Neutrophil (primary cell): ENCODE results near the gene PLPP3.
"Not testable (repeated sequence)": the region's sequence is repeated elsewhere in the genome, so short reads cannot be mapped to it uniquely, and the experiment has no call there.

ENCODE experiments used
- H3K27ac ChIP-seq: fragments of 200-600 bp; sonication (generic); 2 replicates; pipeline ENCODE4 v1.5.1; 2016; ENCODE audit warnings: mild to moderate bottlenecking, moderate library complexity
- H3K27me3 ChIP-seq: fragments of 200-600 bp; sonication (generic); 2 replicates; pipeline ENCODE4 v1.6.0; 2016; ENCODE audit warnings: mild to moderate bottlenecking
- H3K36me3 ChIP-seq: fragments of 200-600 bp; sonication (generic); 2 replicates; pipeline ENCODE4 v1.5.1; 2017
- H3K4me1 ChIP-seq, 2 experiments: fragments of 200-600 bp in 1 of 2; sonication (generic) in 1 of 2; 1 replicate in 1 of 2; 2 replicates in 1 of 2; pipeline versions ENCODE4 v1.5.1 to v1.6.1; 2013 to 2016; ENCODE audit warnings: low read depth in 1 of 2, low read length in 1 of 2, mild to moderate bottlenecking in 1 of 2, moderate library complexity in 1 of 2; ENCODE audit not compliant: control insufficient read depth in 1 of 2, insufficient read depth in 1 of 2
- H3K4me3 ChIP-seq, 2 experiments: fragments of 200-600 bp in 1 of 2; sonication (generic) in 1 of 2; 1 replicate in 1 of 2; 2 replicates in 1 of 2; pipeline ENCODE4 v1.5.1; 2013 to 2016; ENCODE audit warnings: low read depth in 1 of 2, low read length in 1 of 2, mild to moderate bottlenecking in 1 of 2, moderate library complexity in 1 of 2
- H3K9me3 ChIP-seq: fragments of 200-600 bp; sonication (generic); 2 replicates; pipeline ENCODE4 v1.5.1; 2016
- CTCF ChIP-seq: fragments of 200-600 bp; sonication (generic); IDR thresholded peaks from 2 replicates; pipeline ENCODE4 v1.5.1; 2016; ENCODE audit warnings: antibody characterized with exemption

Gene PLPP3

GRCh38 chr1:56617141-56617540, 37.8 kb upstream of the PLPP3 start:
- Histone ChIP-seq H3K9me3 (no peaks in the 10 kb centered on the region), H3K27me3 (no peaks in the 10 kb centered on the region), H3K4me1 (no peaks in the 10 kb centered on the region), H3K36me3 (no peaks in the 10 kb centered on the region), H3K4me3 (no peak overlapping the region), H3K27ac (no peak overlapping the region)
- no peak for TF ChIP-seq CTCF

GRCh38 chr1:56610770-56611169, 31.4 kb upstream of the PLPP3 start:
- H3K27ac ChIP-seq, H3K27me3 ChIP-seq, H3K4me1 ChIP-seq, H3K4me3 ChIP-seq, H3K36me3 ChIP-seq, H3K9me3 ChIP-seq: not testable (repeated sequence)

GRCh38 chr1:56610097-56610496, 30.7 kb upstream of the PLPP3 start:
- H3K27me3 ChIP-seq, H3K4me3 ChIP-seq, H3K27ac ChIP-seq, H3K4me1 ChIP-seq, H3K9me3 ChIP-seq, H3K36me3 ChIP-seq: not testable (repeated sequence)

DNA sequence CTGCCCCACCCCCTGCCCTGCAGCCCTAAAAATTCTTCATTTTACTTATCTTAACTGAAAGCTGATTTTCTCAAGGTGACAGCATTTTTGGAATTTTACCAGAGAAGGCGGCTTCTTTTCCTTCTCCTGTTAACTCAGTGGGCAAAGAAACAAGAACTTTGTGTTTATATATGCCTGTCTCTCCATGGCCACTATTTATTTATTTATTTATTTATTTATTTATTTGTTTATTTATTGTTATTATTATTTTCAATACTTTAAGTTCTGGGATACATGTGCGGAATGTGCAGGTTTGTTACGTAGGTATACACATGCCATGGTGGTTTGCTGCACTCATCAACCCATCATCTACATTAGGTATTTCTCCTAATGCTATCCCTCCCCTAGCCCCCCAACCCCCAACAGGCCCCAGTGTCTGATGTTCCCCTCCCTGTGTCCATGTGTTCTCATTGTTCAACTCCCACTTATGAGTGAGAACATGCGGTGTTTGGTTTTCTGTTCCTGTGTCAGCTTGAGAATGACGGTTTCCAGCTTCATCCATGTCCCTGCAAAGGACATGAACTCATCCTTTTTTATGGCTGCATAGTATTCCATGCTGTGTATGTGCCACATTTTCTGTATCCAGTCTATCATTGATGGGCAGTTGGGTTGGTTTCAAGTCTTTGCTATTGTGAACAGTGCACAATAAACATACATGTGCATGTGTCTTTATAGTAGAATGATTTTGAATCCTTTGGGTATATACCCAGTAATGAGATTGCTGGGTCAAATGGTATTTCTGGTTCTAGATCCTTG, 16.2 kb upstream of the PLPP3 start:
- H3K4me3 ChIP-seq, H3K27ac ChIP-seq, H3K4me1 ChIP-seq, H3K9me3 ChIP-seq, H3K36me3 ChIP-seq, H3K27me3 ChIP-seq: not testable (repeated sequence)

DNA sequence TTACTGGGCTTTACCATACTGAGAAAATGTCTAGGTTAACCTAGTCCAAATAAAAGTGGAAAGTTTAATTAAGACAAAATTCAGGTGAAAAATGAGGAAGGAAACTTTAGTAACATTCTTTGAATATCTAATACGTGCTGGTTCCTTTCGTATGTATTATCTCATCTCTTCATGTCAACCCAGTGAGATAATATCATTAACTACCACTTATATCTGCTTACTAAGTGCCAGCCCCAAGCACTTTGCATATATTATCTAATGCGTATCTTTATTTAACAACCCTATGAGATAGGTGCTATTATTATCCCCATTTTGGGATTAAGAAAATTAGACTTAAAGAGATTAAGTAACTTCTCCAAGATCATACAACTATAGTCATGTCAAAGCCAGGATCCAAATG, 12.5 kb upstream of the PLPP3 start:
- Histone ChIP-seq H3K36me3 (no peaks in the 10 kb centered on the region), H3K4me3 (no peak overlapping the region), H3K27me3 (no peaks in the 10 kb centered on the region), H3K4me1 (no peaks in the 10 kb centered on the region), H3K9me3 (no peaks in the 10 kb centered on the region), H3K27ac (no peak overlapping the region)
- TF ChIP-seq CTCF = no peak

GRCh38 chr1:56590520-56591011, 11.2 kb upstream of the PLPP3 start:
- no peaks in the 10 kb centered on the region for H3K4me1 ChIP-seq
- no peaks in the 10 kb centered on the region for H3K27me3 ChIP-seq
- TF ChIP-seq CTCF = no peak
- H3K27ac ChIP-seq = no peak overlapping the region
- no peaks in the 10 kb centered on the region for H3K9me3 ChIP-seq
- H3K36me3 ChIP-seq = no peaks in the 10 kb centered on the region
- H3K4me3 ChIP-seq = no peak overlapping the region

GRCh38 chr1:56589369-56589768, 10.0 kb upstream of the PLPP3 start:
- no peak overlapping the region for H3K4me3 ChIP-seq
- H3K27ac ChIP-seq = no peak overlapping the region
- H3K9me3 ChIP-seq = no peaks in the 10 kb centered on the region
- no peaks in the 10 kb centered on the region for H3K27me3 ChIP-seq
- H3K36me3 ChIP-seq = no peaks in the 10 kb centered on the region
- TF ChIP-seq CTCF = no peak
- H3K4me1 ChIP-seq = no peaks in the 10 kb centered on the region
